HCT116 (cell line): Measurements from ENCODE around the gene ZNF775.

Experiments used
- CTCF ChIP-seq, 3 experiments: fragments of 200-600 bp in 1 of 3; sonication (generic) in 1 of 3; IDR thresholded peaks in 2 of 3; conservative IDR thresholded peaks in 1 of 3; 2 replicates each; pipeline ENCODE4 v1.5.1; 2012 to 2017; ENCODE audit warnings: low read depth in 2 of 3, low read length in 2 of 3, antibody characterized with exemption in 1 of 3, borderline replicate concordance in 1 of 3, control low read depth in 1 of 3, mild to moderate bottlenecking in 1 of 3, mixed read lengths in 1 of 3, mixed run types in 1 of 3, moderate library complexity in 1 of 3; ENCODE audit not compliant: insufficient read depth in 1 of 3
- EGR1 ChIP-seq: IDR thresholded peaks from 2 replicates; pipeline ENCODE4 v1.6.1; 2012; ENCODE audit warnings: low read depth
- JUND ChIP-seq: IDR thresholded peaks from 2 replicates; pipeline ENCODE4 v1.6.1; 2012
- MAX ChIP-seq: IDR thresholded peaks from 2 replicates; pipeline ENCODE4 v1.6.1; 2012
- POLR2A ChIP-seq: IDR thresholded peaks from 2 replicates; pipeline ENCODE4 v1.7.0; 2011; ENCODE audit warnings: borderline replicate concordance; ENCODE audit not compliant: insufficient read depth, insufficient read length; ENCODE audit errors: extremely low read depth
- POLR2AphosphoS5 ChIP-seq: IDR thresholded peaks from 2 replicates; pipeline ENCODE4 v1.6.1; 2011; ENCODE audit warnings: mild to moderate bottlenecking, low read depth, low read length, moderate library complexity
- RAD21 ChIP-seq: IDR thresholded peaks from 2 replicates; pipeline ENCODE4 v1.6.1; 2012; ENCODE audit warnings: low read depth, mild to moderate bottlenecking
- REST ChIP-seq: IDR thresholded peaks from 2 replicates; pipeline ENCODE4 v1.6.1; 2012; ENCODE audit warnings: low read depth
- SIN3A ChIP-seq: IDR thresholded peaks from 2 replicates; pipeline ENCODE4 v1.6.1; 2012; ENCODE audit warnings: low read depth
- SRF ChIP-seq: IDR thresholded peaks from 2 replicates; pipeline ENCODE4 v1.6.1; 2012; ENCODE audit warnings: low read depth
- TCF7L2 ChIP-seq: IDR thresholded peaks from 2 replicates; pipeline ENCODE4 v1.7.0; 2011; ENCODE audit warnings: borderline replicate concordance, inconsistent platforms; ENCODE audit not compliant: insufficient read depth, insufficient read length; ENCODE audit errors: extremely low read depth
- ZNF274 ChIP-seq: fragments of 200-500 bp; sonication (Bioruptor generic); IDR thresholded peaks from 2 replicates; pipeline ENCODE4 v1.6.1; 2014; ENCODE audit warnings: mild to moderate bottlenecking, low read depth, low read length, inconsistent platforms

GRCh38 chr7:150378115-150378852 is 846 bp upstream of the ZNF775 start:
- TF ChIP-seq POLR2A = no peak
- peak in 1 of 3 experiments; percentile 10; a peak in 2 of 6 replicates for TF ChIP-seq CTCF (IDR thresholded peaks at IDR 0.05 in 2 of 3, conservative IDR thresholded peaks at IDR 0.05 in 1 of 3; ENCODE audit: borderline replicate concordance in 1 of 3, insufficient read depth in 1 of 3, low read depth in 2 of 3, low read length in 2 of 3)
- TF ChIP-seq SIN3A = no peak
- no peak; the same call in 1 of the 2 replicates for TF ChIP-seq MAX
- no peak for TF ChIP-seq ZNF274
- TF ChIP-seq POLR2AphosphoS5 = no peak
- TF ChIP-seq REST = no peak
- peak; percentile 12 for TF ChIP-seq TCF7L2
- no peak for TF ChIP-seq JUND
- TF ChIP-seq RAD21 = no peak
- no peak for TF ChIP-seq SRF
- TF ChIP-seq EGR1 = no peak
